Medulla oblongata (tissue), 1 donor: ENCODE results near the gene ZNRF1.

ENCODE experiments used
- DNase-seq: peaks from one replicate; pipeline ENCODE4 v3.0.0-alpha.2; 2015; ENCODE audit errors: extremely low spot score

The ZNRF1 gene

DNA sequence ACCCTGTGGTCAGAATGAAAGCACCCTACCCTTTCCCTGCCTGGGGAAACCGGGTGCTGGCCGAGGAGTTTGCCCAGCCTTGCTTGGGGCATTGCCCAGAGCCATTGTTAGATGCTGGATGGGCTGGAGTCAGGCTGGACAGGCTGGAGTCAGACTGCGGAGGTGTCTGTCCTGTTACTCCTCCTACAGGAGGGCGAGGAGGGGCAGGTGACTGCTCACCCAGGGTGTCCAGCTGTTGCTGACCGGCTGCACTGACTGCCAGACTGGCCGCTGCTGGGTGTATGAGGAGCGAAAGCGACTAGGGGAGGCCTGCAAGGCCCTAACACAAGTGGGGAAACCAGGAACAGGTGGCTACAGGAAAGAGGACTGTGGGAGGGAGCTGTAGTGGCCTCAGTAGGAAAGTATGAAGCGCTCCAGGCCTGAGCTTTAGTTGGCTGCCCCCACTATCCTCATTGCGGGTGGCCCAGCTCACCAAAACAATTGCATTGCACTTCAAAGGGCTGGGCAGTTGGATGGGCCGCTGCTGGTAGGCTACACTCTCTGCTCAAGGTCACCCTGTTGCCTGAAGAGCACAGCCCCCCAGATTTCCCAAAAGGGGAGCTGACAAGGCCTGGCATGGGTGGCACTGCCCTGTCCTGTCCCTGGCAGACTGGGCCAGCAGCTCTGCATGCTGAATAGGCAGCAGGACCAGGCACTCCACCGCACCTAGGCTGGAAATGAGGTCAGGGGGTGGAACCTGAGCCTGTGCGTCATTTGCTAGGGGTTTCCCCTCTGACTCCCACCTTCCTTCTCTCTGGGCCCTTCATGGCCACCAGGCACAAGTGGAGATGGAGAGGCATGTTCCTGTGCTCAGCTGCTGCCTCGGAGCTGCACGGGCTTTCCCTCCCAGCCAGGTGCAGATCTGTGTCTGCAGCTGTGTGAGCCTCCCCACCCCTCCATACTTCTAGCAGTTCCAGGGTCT lies 99.4 kb downstream of the ZNRF1 start:
- DNase-seq: peak; percentile 79

DNA sequence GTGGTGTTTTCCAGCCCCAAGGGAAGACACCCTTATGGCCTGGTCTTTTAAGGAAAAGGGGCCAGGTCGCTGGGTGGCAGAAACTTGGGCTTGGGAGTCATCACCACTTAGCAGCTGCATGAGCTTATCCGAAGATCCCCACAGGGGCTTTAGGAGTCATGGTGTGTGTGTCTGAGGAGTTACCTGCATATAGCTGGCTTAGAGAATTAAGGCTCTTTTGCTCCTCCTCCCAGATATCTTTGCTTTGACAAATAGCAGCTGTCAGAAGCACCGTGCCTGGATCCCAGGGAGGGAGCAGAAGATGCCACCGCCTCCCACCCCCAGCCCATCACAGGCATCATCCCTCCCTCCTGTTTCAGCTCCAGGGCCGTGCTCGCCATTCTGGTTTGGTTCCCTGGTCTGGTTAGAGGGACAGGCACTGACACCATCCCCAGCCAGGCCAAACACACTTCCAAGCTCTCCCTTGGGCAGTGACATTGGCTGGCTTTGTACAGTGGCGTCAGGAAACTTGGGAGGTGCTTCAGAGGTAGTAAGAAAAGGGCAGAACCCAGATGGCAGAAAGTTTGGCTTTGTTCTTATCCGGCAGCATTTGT lies 100.3 kb downstream of the ZNRF1 start:
- DNase-seq: no peak

DNA sequence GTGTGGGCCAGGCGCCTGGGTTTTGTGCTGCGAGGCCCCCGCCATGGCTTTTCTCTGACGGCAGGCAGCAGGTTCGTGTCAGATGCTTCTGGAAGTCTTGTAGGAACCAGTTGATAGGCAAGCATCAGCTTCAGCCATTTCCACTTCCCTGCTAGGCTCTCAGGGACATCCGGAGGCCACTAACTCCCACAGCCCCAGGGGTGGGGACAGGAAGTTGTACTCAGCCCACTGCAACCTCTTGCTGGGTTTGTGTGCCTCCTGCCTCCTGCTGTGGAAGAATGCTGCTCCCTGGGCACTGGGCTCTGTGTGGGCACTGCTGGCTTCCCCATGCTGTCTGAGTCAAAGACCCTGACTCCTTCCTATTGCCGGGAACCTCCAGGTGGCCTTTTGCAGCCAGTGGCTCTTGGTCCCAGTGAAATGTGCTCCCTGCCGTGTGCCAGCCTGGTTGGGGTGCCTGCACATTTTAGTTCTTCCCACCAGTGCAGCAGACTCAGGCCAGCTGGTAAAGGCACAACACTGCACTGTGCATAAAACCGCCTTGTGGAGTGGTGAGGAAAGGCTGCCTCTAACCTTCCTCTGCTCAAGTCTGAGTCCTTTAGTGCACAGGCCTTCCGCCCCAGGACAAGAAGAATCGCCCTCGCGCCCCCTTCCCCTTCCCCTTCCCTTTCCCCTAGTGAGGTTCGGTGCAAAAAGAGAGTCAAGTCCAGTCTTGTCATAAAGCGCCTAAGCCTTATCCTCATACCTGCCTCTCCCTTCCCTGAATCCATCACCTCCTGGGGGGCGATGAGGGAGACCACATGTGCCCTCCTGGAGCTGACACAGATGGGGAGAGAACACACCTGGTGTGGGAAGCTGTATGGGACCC lies 101.1 kb downstream of the ZNRF1 start:
- DNase-seq: no peak

DNA sequence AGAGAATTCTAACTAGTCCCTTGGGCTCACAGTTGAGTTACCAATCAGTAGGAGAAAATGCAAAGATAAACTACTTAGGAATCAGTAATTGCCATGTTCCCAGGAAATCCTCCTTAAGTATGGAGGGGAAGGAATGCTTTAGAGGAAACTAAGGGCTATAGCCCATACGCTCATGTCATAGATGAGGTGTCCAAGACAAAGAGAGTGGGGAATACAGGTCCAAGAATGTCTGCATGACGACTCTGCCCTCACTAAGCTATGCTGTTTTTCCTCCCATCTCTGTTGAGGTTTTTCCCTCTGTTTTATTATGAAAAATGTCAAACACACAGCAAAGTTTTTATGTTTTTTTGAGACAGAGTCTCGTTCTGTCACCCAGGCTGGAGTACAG lies 101.8 kb downstream of the ZNRF1 start:
- no peak for DNase-seq

DNA sequence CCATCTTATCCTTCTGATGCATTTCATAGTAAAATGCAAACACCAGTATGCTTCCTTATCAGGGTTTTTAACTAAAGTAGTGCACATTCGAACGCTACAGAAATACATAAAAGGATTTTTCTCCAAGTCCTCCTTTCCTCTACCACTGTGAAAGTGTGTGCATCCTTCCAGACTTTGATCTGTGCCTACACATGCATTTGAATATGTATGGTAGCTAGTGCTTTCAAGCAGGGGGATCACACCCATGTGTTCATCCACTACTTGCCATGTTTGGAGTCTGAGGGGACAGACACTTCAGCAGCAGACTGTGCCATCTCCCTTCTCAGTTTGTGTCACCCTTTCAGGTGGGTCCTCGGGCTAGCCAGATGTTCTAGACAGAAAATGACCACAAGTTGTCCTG lies 102.8 kb downstream of the ZNRF1 start:
- DNase-seq: no peak

DNA sequence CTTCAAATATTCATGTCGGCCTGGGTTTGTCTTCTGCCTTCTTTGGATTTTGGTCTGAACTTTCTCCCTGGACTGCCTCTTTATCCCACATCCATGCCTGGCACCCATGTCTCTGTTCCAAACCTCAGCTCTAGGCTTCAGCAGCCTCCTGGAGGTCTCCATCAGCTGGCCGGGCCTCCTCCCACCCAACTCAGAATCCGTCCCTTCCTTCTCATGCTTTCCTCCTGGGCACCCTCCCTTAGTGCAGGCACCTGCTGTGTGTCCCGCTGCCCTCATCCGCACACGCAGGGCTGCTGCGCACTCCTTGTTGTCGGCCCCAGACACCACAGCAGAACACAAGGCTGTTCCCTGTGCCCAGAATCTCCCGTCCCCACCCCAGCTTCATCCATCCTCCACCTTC lies 103.8 kb downstream of the ZNRF1 start:
- DNase-seq: no peak

DNA sequence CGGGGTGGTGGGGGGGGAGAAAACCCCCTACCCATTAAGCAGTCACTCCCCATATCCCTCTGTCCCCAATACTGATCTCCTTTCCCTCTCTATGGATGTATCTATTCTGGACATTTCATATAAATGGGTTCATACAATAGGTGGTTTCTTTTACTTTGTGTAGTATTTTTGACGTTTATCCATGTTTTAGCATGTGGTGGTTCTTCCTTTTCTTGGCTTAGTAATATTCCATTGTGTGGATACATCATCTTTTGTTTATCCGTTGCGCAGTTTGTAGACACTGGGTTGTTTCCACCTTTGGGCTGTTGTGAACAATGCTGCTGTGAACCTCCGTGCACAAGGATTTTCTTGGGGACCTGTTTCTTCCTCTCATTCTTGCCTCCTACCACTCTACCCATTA lies 105.2 kb downstream of the ZNRF1 start:
- no peak for DNase-seq

DNA sequence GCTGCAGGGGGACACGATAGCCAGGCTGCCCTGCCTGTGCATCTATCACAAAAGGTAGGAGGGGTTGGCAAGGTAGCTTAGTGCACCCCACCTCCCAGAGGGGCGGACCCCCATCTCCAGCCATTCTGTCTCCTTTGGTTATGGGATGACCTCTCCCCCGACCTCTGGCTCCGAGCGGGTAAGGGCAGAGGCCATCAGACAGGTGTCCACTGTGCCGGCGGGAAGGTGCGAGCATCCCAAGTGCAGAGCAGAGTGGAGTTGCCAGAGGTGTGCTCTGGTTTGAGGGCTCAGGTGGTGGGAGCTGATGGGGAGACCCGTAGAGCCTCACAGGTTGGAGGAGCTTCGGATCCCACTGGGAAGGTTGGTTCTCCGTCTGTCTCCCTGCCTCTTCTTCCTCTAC lies 106.0 kb downstream of the ZNRF1 start:
- DNase-seq: no peak

DNA sequence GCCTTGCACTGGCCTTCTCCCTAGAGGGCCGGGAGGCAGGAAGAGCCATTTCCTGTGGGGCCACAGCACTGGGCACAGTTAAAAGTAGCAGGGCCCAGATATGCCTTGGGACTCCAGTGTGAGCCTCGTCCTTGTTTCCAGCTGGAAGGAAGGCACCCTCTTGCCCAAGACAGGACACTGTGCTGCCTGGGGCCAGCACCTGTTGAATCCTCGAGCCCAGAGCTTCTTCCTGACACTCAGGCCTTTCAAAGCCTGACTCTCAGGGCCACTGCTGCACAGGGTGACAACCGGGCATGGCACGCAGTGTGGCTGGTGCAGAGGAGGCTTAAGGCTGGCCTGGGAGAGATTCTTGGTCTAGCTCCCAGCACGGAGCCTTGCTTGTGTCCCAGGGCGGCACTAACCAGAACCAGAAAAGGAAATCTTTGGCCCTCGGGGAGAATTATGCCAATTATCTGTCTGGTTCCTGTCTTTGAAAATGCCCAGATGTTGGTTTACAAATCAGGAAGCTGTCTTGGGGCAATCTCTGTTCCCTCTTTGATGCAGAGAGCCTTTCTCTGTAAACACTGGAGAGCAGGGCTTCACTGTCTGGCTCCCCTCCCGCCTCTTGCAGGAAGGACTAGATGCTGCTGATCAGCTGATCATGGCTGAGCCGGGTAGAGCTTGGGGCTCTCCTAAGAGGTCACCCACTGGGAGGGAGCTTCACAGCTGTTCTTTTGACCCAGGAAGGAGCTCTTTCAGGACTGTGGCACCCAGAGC lies 106.7 kb downstream of the ZNRF1 start:
- DNase-seq: peak; percentile 90

DNA sequence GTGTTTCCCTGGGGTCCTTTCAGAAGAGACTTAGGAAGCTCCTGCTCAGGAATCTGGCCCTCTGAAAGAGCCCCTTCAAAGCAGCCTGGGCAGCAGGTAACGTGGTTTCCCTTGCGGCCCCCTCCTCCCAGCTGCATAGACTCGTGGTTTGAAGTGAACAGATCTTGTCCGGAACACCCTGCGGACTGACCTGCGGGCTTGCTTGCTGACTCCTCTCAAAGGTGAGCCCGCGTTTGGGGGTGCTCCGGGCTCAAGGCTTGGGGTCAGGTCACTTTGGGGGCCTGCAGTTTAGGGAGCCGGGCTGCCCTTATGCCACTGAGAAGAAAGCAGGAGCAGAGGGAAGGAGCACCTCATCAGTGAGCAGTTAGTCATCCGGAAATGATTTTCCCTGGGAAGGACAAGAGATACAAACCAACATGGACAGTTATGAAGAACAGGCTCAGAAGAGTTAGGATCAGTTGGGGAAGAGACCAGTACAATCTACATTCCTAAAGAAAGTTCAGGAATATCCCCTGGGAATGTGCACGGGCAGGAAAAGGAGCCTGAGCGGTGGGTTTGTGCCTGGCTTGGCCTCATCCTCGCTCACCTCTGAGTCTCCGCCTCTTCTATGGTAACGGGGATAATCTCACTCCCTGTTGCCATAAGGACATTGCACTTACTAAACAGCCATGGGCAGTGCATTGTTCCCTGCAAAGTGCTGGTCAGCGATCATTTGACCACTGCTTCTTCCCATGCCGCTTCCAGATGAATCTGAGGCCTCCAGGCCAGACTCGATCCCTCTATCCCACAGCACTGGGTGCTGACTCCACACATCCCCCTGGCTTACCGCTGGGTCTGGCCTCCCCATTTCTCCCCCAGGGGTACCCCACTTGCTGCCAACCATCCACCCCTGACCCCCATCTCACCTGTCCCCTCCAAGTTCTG lies 107.8 kb downstream of the ZNRF1 start:
- no peak for DNase-seq

DNA sequence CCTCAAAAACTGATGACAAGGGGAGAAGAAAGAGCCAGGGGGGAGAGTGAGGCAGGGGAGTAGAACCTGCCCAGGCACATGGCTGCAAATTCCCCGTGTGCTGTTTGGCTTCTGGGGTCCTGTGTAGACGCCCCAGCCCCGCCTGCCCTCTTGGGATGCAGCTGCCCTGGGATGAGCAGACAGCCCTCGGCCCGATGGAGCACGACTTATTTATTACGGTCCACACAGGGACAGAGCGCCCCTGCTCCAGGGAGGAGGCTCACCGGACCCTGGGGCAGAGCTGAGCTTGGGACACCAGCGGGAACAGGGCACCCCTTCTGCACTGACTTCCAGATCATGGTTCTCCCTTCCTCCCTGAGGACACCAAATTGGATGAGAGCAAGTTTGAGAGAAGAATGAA lies 108.7 kb downstream of the ZNRF1 start:
- DNase-seq: no peak

DNA sequence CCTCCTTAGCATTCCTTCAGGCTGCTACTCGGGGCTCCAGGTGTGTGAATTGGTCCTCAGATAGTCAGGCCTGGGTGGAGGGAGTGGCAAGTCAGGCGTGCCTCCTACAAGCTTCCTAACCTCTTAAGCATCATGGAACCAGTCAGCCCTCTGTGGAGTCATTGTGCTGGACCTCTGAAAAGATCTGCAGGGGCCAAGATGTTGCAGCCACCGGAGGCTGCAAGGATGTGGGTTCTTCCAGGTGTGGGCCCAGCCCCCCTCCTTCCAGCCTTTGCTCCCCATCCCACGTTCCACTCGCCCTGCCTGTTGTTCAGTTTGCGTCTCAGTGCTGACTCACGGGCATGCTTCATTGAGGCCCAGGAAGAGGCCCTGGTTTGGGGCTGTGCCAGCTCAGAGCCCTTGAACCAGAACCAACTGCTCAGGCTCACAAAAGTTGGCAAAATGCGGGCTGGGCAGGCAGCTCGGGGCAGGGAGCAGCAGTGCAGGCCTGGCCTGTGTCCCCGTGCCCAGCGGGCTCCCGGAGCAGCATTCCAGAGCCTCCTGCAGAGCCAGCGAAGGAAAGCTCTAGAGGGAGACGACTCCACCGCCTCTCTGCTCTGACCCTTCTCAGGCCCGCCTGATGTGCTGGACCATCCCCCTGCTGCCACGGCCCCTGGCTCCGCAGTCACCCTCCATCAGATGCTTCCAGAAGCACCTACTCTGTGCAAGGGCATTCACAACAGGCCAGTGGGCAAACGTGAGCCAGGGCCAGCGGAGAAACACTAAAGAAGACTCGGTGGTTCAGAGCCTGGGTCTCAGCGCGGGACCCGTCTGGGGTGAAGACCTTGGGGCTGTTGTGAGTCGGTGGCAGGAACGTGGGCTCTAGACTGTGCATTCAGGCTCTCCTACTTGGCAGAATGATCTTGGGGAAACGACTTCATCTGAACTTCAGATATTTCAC lies 110.2 kb downstream of the ZNRF1 start:
- DNase-seq: peak; percentile 88

DNA sequence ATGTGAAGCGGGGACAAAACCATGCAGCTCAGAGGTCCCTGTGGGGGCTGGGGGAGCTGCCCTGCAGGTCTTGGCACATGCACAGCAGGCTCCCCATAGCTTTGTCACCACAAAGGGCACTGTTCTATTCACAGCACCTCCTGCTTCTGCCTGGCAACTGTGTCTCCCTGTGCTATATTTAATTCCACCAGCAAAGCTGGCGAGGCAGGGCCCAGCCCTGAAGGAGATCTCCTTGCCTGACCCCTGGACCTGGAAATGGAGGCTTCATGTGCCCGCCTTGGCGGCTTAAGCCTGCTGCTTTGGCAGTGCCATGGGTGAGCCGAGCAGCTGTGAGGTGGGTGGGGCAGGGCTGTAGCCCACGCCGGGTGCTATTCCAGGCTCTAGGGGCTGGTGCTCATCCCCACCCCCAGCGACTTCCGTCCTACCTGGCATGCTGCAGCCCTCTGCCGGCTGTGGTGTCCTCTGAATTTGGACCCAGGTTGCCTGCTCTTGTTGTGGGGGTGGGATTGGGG lies 111.0 kb downstream of the ZNRF1 start:
- DNase-seq: no peak

DNA sequence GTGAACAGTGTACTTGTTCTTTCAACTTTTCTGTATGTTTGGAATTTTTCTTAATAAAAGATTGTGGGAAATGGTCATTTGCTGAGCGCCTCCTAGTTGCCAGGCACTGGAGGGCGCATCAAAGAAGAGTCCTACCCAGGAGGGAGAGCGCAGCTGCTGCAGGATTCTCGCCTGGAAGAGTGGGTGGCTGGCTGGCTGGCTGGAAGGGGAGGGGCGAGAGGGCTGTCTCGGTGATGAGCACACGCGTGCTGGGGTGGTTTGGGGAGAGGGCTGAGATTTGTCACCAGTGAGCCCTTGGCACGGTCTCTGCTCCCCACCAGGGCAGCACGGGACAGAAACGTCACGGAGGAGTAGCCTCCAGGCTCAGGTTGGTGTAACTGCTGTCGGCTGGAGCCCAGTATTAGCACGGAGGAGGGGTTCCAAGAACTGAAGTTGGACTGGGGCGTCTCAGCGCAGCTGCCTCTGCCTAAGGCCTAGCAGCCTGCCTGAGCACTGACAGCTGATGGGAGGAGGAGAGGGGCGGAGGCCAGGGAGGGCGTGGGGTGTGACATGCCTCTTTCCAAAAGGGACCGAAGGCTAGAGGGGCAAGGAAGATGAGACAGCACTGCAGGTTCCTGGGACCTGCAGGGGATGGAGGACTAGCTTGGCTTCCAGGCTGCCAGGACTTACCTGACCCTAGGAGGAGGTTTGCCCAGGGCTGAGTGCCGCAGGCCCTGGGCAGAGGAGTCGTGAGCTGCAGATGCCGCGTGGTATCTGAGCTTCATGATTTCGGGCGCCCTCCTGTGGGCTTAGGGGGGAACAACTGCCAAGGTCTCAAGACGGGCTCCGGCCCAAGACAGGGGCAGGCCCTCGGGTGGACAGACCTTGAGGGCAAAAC lies 112.1 kb downstream of the ZNRF1 start:
- DNase-seq: peak; percentile 98

DNA sequence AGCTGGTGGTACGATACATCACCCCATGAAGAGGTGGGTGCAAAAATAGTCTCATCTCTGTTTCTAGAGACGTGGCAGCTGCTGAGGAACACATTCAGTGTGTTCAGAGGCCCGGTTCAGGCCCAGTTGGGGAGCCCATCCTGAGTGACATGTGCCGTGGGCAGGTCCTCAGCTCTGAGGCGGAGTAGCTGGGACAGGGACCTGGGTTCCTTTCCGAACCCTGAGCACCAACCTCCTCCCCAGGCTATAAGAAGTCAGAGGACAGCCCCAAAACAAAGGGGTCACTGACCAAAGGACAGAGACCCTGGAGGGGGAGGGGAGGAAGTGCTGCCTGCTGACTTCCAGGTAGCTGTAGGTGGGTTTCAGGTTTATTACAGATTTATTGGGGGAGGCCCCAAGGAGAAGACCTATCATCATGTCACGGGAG lies 112.7 kb downstream of the ZNRF1 start:
- no peak for DNase-seq

DNA sequence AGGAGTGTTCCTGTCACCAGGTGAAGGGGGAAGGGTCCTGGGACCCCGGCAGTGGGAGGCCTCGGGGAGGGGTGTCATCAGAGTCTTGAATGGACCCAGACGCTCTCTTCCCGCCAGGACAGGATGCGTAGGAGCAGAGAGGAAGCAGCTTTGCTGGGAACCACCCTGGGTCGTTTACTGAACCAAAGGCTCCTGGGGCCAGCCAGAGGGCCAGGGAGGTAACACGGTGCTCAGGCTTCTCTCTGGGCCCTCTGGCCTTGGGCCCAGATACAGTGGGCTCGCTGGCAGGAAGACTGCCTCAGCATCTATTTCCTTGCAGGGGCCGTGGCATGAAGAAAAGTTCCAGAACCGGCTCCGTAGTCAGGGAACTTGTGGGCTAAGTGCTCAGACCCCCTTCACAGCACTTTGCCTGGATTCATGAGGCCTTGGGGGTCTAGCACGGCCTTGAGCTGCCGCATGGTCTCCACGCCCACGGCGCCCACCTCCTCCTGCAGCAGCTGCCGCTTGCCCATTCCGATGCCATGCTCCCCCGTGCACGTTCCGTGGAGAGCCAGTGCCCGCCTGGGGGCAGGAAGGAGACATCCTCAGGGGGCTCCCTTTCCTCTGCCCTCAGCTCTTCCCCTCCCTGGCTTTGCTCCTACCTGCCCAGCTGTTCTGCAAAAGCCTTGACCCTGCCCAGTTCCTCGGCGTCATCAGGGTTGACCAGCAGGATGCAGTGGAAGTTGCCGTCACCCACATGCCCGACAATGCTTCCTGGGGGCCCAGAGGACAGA lies 113.3 kb downstream of the ZNRF1 start:
- DNase-seq: no peak

DNA sequence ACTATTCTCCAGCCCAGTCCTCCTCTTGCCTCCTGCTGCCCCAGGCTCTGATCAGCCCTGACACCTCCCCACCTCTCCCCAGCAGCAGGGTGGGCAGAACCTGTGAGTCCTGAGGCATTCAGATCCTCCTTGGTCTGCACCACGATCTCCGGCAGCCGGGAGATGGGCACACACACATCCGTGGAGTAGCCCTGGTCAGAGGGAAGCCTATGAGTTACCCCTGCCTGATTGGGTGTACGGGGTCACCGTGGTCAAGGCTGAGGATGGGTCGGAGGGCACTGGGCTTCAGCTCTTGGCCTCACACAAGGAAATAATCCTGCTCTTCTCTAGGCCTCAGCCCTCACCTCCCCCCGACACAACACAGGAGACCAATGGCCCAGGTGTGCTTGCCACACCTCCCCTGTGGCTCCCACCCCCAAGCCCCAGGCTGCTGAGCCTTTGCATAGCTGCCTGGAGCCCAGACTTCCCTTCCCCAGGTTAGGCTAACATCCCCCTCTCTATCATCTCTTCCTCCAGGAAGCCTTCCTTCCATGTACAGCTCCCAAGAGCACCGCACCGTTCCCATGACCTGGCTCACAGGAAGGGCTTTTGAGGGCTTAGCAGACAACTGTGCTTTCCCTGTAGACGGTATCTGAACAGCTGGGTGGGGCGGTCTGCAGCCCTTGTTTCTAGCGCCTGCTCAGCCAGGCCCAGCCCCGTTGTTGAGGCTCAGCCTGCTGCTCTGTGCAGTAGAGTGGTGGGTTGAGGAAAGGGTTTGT lies 114.1 kb downstream of the ZNRF1 start:
- no peak for DNase-seq
